Liver (tissue), 3 donors: ENCODE measurements around the gene SOX8.

Source experiments
- CTCF ChIP-seq: fragments of 150-350 bp; IDR thresholded peaks from 2 replicates; pipeline ENCODE4 v1.5.1; 2017; ENCODE audit warnings: improper control_type of control experiment, low read depth, low read length; ENCODE audit not compliant: missing input control
- EGR1 ChIP-seq, 2 donors: IDR thresholded peaks; 2 replicates each; pipeline ENCODE4 v1.6.1; 2016 to 2018; ENCODE audit warnings: antibody characterized with exemption in 2 of 2, low read depth in 2 of 2
- FOXA1 ChIP-seq: IDR thresholded peaks from 2 replicates; pipeline ENCODE4 v1.6.1; 2016; ENCODE audit warnings: antibody characterized with exemption
- FOXA2 ChIP-seq: IDR thresholded peaks from 2 replicates; pipeline ENCODE4 v1.6.1; 2016; ENCODE audit warnings: antibody characterized with exemption
- HNF4A ChIP-seq, 2 donors: conservative IDR thresholded peaks; 2 replicates each; pipeline ENCODE4 v1.6.1; 2016; ENCODE audit warnings: antibody characterized with exemption in 2 of 2, mild to moderate bottlenecking in 2 of 2
- JUND ChIP-seq, 2 donors: IDR thresholded peaks; 2 replicates each; pipeline ENCODE4 v1.6.1; 2016; ENCODE audit warnings: antibody characterized with exemption in 2 of 2
- MAX ChIP-seq: IDR thresholded peaks from 2 replicates; pipeline ENCODE4 v1.6.1; 2016; ENCODE audit warnings: antibody characterized with exemption
- NR2F2 ChIP-seq: IDR thresholded peaks from 2 replicates; pipeline ENCODE4 v1.6.1; 2016; ENCODE audit warnings: antibody characterized with exemption
- RAD21 ChIP-seq, 2 donors: IDR thresholded peaks; 2 replicates each; pipeline ENCODE4 v1.6.1; 2016; ENCODE audit warnings: antibody characterized with exemption in 2 of 2, mild to moderate bottlenecking in 2 of 2
- REST ChIP-seq: IDR thresholded peaks from 2 replicates; pipeline ENCODE4 v1.6.1; 2016; ENCODE audit warnings: antibody characterized with exemption, mild to moderate bottlenecking
- SP1 ChIP-seq: IDR thresholded peaks from 2 replicates; pipeline ENCODE4 v1.6.1; 2018; ENCODE audit warnings: antibody characterized with exemption, mild to moderate bottlenecking
- TAF1 ChIP-seq: conservative IDR thresholded peaks from 2 replicates; pipeline ENCODE4 v1.6.1; 2016; ENCODE audit warnings: antibody characterized with exemption, mild to moderate bottlenecking
- YY1 ChIP-seq: IDR thresholded peaks from 2 replicates; pipeline ENCODE4 v1.6.1; 2016; ENCODE audit warnings: antibody characterized with exemption, mild to moderate bottlenecking
- TF ChIP-seq, protein P1 (sequence below): IDR thresholded peaks from 2 replicates; pipeline ENCODE4 v1.6.1; 2016; ENCODE audit warnings: antibody characterized with exemption
- donor health status: healthy.
- donor health status: healthy.

GRCh38 chr16:998615-999014 is 17.0 kb downstream of the SOX8 start:
- no peak for TF ChIP-seq TAF1
- no peak for TF ChIP-seq MAX
- no peak for TF ChIP-seq CTCF
- TF ChIP-seq, protein P1, sequence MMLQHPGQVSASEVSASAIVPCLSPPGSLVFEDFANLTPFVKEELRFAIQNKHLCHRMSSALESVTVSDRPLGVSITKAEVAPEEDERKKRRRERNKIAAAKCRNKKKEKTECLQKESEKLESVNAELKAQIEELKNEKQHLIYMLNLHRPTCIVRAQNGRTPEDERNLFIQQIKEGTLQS = no peak
- TF ChIP-seq FOXA1 = no peak
- no peak for TF ChIP-seq JUND (IDR thresholded peaks at IDR 0.05)
- TF ChIP-seq RAD21 (IDR thresholded peaks at IDR 0.05) = no peak
- no peak for TF ChIP-seq FOXA2
- no peak for TF ChIP-seq HNF4A (conservative IDR thresholded peaks at IDR 0.05)
- TF ChIP-seq REST = no peak
- TF ChIP-seq YY1 = no peak
- no peak for TF ChIP-seq SP1
- TF ChIP-seq EGR1 (IDR thresholded peaks at IDR 0.05; ENCODE audit: low read depth in 2 of 2) = no peak
- TF ChIP-seq NR2F2 = no peak
